HG03139 (cell line): ENCODE results near the gene NOD2.

Source experiments
- ATAC-seq: cut with Tn5 transposase; IDR thresholded peaks from one replicate; pipeline ENCODE4 v1.9.1; 2021; ENCODE audit not compliant: unreplicated experiment

NOD2 gene

GRCh38 chr16:50669741-50670140 is 23.7 kb upstream of the NOD2 start:
- ATAC-seq = no peak

- ATAC-seq = no peak
Observed at GRCh38 chr16:50670476-50670875, 22.9 kb upstream of the NOD2 start.

- no peak for ATAC-seq
Observed at GRCh38 chr16:50671644-50672260, 21.7 kb upstream of the NOD2 start.

GRCh38 chr16:50673496-50674275 is 19.7 kb upstream of the NOD2 start:
- ATAC-seq = no peak

- no peak for ATAC-seq
Observed at GRCh38 chr16:50674831-50675230, 18.6 kb upstream of the NOD2 start.

GRCh38 chr16:50675686-50676610 is 17.5 kb upstream of the NOD2 start:
- ATAC-seq = no peak

GRCh38 chr16:50676684-50677225 is 16.7 kb upstream of the NOD2 start:
- ATAC-seq = no peak

- ATAC-seq = no peak
Observed at GRCh38 chr16:50677351-50677750, 16.1 kb upstream of the NOD2 start.

GRCh38 chr16:50678531-50678930 is 14.9 kb upstream of the NOD2 start:
- no peak for ATAC-seq

GRCh38 chr16:50679266-50679665 is 14.1 kb upstream of the NOD2 start:
- ATAC-seq = no peak

GRCh38 chr16:50679676-50680555 is 13.5 kb upstream of the NOD2 start:
- ATAC-seq = no peak

- no peak for ATAC-seq
Observed at GRCh38 chr16:50680556-50680893, 12.9 kb upstream of the NOD2 start.

- ATAC-seq = peak; percentile 51
Observed at GRCh38 chr16:50681021-50681885, 12.2 kb upstream of the NOD2 start, which contains the start of gene SNX20. TSS of gene SNX20 (minus strand) at chr16:50681312. CDS start at chr16:50677526, 3,786 bp downstream.

- ATAC-seq = peak; percentile 45
Observed at GRCh38 chr16:50683689-50684374, 9.6 kb upstream of the NOD2 start.

GRCh38 chr16:50684823-50685461 is 8.5 kb upstream of the NOD2 start:
- ATAC-seq = no peak

GRCh38 chr16:50685462-50686063 is 7.8 kb upstream of the NOD2 start:
- ATAC-seq = no peak

- no peak for ATAC-seq
Observed at GRCh38 chr16:50688083-50688482, 5.3 kb upstream of the NOD2 start.

- ATAC-seq = no peak
Observed at GRCh38 chr16:50688867-50689266, 4.5 kb upstream of the NOD2 start.
